Stimulated activated CD8-positive, alpha-beta memory T cell treated with anti-CD3 and anti-CD28 coated beads, Interleukin-7, amount 100 ng/mL, for 1 hour (primary cell): ENCODE results near the gene TXNL1.
A peak's percentile ranks its signal among the peaks of the same experiment; 100 is the strongest.
"Not testable (repeated sequence)": the region's sequence is repeated elsewhere in the genome, so short reads cannot be mapped to it uniquely, and the experiment has no call there.

Source experiments
- DNase-seq, 2 donors: peaks; one replicate each; pipeline ENCODE4 v3.0.0-alpha.2; 2020; ENCODE audit warnings: low read depth in 2 of 2

Gene TXNL1

GRCh38 chr18:56638232-56639103 lies at the start of gene TXNL1:
TSS of gene TXNL1 (minus strand) at chr18:56638592. CDS start at chr18:56638440, 152 bp downstream.
- peak; percentile 99 for DNase-seq

- no peak for DNase-seq
Measured at GRCh38 chr18:56684277-56684676, 45.9 kb upstream of the TXNL1 start.

GRCh38 chr18:56678836-56679565 lies 40.6 kb upstream of the TXNL1 start:
- no peak for DNase-seq

- no peak for DNase-seq
Measured at GRCh38 chr18:56676639-56677038, 38.2 kb upstream of the TXNL1 start.

DNA sequence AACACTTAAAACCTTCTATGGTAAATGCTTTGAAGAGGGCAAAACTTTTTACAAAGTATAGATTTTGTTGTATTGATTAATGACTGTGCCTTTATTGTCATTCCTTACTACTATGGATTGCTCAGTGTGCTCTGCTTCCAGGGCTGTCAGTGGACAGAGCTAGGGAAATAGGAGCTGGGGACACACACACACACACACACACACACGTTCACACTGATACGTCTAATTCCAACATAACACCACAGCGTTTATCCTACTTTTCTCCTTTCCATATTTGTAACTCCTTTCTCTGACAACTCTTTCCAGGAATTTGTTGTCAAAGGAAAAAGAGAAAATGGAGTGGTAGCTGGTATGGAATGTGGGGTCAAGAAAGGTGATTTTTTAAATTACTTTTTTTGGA lies 34.6 kb upstream of the TXNL1 start:
- no peak for DNase-seq

- DNase-seq, result no peak
Measured at GRCh38 chr18:56672391-56672790, 34.0 kb upstream of the TXNL1 start.

DNA sequence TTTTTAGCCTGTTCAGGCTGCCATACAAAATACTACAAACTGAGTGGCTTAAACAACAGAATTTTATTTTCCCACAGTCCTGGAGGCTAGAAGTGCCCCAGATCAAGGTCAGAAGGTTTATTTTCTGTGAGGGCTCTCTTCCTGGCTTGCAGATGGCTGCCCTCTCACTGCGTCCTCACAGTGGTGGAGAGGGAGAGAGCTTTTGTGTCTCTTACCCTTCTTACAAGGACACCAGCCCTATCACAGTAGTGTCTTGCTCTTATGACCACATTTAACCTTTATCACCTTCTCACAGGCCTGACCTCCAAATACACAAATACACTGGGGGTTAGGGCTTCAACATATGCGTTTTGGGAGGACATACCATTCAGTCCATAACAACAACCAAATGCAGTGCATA lies 24.5 kb upstream of the TXNL1 start:
- no peak for DNase-seq

DNA sequence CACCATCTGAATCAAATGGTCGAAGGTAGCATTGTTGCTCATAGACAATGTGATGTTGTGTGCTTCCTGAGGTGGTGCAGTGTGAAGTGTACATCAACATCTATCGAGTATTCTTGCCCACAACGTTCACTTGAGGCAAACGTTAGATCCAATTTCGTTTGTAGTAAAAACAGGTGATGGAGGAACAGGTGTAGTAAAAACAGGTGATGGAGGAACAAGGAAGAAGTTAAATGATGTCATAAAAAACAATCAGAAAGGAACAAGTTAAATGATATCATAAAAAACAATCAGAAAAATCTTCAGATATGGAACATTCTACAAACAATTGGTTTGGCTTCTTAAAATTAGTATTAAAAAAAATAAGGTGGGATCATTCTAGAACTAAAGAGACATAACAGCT lies 24.1 kb upstream of the TXNL1 start:
- no peak for DNase-seq

GRCh38 chr18:56662063-56662408 lies 23.6 kb upstream of the TXNL1 start:
- no peak for DNase-seq

DNA sequence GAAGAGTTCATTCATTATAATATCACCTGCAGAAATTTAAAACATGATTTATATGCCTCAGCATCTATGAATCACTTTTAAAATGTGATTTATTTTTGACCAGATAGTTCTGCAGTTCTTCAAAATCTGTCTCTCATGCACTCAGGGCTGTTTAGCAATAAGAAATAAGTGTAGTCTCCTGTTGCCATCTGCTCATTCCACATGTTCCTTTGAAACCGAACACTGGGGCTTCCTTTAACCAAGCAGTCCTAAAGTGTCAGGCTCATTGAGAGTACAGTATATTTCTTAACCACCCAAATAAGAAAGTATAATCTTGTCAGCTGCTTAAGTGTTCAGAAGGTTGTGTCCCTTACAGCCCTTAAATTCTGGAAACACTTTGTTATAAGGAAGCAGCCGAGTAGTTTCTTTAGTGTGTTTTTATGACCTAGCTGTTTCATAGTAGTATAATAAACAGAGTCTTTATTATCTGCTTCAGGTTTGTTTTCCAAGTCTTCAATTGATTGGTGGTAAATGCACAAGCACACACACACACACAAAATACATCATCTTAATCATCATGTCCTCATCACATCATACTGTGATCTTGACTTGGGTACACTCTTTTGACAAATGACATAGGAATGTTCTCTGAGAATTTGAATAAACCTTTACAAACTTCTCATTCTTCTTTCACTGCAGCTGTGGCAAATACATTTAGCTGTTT lies 23.1 kb upstream of the TXNL1 start:
- DNase-seq, result no peak

DNA sequence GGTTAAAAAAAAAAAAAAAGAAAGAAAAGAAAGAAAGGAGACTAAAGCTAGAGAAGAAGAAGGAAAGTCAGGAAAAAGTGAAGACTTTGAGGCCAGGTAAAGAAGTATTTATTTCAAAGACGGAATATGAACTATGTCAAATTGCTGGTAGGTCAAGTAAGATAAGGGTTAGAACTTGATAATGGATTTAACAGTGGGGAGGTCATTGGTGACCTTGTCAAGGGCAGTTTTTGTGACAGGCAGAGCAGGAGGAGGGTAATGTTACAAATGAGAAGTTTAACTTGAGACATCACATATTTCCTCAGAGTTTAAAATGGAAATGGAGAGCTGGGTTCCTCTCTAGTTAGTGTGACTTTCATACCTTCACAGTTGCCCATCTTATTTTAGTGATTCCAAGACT lies 22.3 kb upstream of the TXNL1 start:
- DNase-seq, result no peak

GRCh38 chr18:56659111-56659510 lies 20.7 kb upstream of the TXNL1 start:
- no peak for DNase-seq

DNA sequence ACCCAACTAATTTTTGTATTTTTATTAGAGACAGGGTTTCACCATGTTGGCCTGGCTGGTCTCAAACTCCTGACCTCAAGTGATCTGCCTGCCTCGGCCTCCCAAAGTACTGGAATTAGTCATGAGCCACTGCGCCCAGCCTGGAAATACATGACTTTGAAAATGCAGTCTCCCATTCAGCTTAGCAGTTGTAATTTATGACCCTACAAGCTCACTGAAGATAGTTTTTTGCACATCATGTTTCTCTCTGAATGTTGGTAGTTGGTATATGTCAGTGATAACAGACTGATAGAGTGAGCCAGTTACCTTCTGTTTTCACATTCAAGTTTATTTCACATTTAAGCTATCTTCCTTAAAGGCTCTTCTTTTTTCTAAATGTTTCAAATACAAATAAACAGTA lies 19.9 kb upstream of the TXNL1 start:
- no peak for DNase-seq

- DNase-seq, result not testable (repeated sequence)
Measured at GRCh38 chr18:56654280-56654679, 15.9 kb upstream of the TXNL1 start.

- DNase-seq, result no peak
Measured at GRCh38 chr18:56652802-56653201, 14.4 kb upstream of the TXNL1 start.

GRCh38 chr18:56651771-56652092 lies 13.3 kb upstream of the TXNL1 start:
- no peak for DNase-seq

DNA sequence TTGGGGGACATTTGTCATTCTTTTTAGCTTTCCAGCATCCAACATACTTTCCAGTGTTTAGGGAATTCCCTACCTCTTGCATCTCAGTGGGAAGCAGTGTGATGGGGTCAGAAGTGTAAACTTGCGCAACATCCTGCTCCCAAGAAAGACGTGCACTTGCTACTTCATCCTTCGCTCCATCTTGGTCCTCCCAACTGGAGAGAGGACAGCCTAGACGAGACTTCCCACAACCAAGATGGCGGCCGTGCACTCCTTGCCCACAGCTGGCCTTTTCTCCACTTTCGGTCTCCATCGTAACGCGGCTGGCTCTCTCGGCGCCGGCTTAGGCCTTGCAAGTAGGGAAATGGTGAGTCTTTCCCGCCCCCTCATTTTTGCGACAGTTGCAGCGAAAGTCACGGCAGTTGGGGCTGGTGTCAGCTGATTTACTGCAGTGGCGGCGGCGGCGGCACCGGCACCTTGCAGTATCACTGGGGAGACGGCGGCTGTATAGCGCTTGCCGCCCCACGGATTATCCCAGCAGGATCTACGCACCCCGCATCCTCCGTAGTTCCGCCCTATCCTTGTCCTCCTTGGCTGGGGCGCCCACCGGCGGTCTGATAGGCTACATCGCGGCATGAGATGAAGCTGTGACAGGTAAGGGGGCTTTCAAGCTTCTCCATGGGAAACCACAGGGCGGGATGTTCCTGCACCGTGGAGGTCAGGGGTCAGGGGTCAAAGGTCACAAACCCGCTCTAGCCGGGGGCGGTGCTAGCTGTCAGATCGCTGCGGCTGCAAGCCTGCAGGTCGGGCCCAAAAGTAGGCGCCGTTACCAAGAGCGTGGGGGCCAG lies 12.8 kb upstream of the TXNL1 start, which contains the start of gene WDR7:
Gene WDR7, plus strand, starts transcription at position 416 of the 827 bp plus-strand sequence. CDS start 21,157 bp downstream, outside the sequence.
- peak; percentile 78 to 89 for DNase-seq

GRCh38 chr18:56649996-56650395 lies 11.6 kb upstream of the TXNL1 start:
- DNase-seq, result no peak

DNA sequence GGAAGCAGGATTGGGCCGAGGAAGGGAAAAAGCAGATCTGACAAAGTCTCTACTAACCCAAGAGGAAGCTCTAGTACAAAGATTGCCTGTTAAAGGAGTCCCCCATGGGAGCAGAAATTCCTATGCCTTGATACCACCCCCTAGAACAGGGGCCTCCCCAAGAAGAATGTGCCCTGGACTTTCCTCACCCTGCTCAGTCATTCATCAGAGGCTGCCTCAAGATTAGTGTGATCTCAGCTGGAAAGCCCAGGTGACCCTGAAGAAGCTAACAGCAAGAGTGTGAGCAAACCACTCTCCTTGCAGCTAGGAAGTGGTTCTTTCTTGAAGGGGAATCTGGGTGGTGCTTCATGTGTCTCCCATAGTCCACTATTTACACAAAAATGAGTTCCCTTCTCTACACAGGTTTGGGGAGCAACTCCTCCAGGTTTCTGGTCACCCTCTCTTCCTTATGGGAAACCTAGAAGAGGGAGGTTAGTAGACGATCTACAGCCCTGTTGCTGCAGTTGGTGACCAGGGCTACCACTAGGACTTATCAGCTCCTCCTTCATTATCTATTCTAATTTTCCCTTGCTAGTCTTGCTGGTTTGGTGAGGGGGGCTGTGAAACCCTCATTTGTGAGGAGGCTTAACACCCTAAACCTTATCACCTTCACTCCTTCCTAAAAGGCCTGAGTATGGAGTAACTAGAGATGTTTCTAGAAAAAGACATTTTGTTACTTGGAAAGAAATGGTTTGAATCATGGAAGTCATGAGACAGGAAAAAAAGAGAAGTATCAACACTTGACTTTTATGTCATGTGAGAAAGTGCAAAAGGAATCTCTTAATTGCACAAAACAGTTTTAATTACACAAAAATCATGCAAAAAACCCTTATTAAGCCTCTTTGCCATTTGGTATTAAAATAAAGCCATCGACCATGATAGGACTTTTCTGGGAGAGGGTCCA lies 9.8 kb upstream of the TXNL1 start:
- no peak for DNase-seq

DNA sequence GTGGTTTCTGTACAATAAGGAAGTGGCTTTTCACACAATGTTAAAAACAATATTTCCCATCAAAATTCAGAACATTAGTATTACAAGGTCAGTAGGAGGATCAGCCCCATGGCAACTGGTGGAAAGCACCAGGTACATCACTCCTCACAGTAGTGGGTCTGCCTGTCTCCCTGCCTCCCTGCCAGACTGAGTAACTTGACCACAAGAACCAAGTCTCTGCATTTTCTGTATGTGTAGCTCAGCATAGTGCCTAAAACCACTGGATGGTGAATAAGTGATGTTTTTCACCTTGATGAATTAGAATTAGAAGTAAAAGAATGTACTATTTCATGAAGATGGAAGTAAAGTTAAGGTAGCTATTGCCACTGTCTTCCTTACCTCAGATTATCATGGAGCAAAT lies 8.7 kb upstream of the TXNL1 start:
- no peak for DNase-seq
